Measurements from ENCODE around the gene TOB1.
A peak's percentile ranks its signal among the peaks of the same experiment; 100 is the strongest.

Gene TOB1

GRCh38 chr17:50829332-50829731 lies 36.8 kb downstream of the TOB1 start:
- no peak for DNase-seq

GRCh38 chr17:50828508-50829170 lies 37.5 kb downstream of the TOB1 start:
- no peak for DNase-seq

- no peak for DNase-seq
Observed at GRCh38 chr17:50825188-50825587, 41.0 kb downstream of the TOB1 start.

GRCh38 chr17:50824429-50824828 lies 41.7 kb downstream of the TOB1 start:
- no peak for DNase-seq

GRCh38 chr17:50822550-50822949 lies 43.6 kb downstream of the TOB1 start:
- no peak for DNase-seq

GRCh38 chr17:50820651-50821050 lies 45.5 kb downstream of the TOB1 start:
- DNase-seq, result no peak

- no peak for DNase-seq
Observed at GRCh38 chr17:50818921-50819657, 47.1 kb downstream of the TOB1 start.

- no peak for DNase-seq
Observed at GRCh38 chr17:50818261-50818660, 47.9 kb downstream of the TOB1 start.

GRCh38 chr17:50817838-50818237 lies 48.3 kb downstream of the TOB1 start:
- no peak for DNase-seq

- peak; percentile 48 for DNase-seq
Observed at GRCh38 chr17:50816771-50817751, 49.1 kb downstream of the TOB1 start.

- no peak for DNase-seq
Observed at GRCh38 chr17:50816271-50816670, 49.9 kb downstream of the TOB1 start.

- DNase-seq, result no peak
Observed at GRCh38 chr17:50815400-50815799, 50.8 kb downstream of the TOB1 start.

- no peak for DNase-seq
Observed at GRCh38 chr17:50813583-50813982, 52.6 kb downstream of the TOB1 start.
